NCI-H446 (cell line): Measurements from ENCODE around the gene SLC41A3.
"Not testable (repeated sequence)": the region's sequence is repeated elsewhere in the genome, so short reads cannot be mapped to it uniquely, and the experiment has no call there.

ENCODE experiments used
- DNase-seq, 2 experiments: peaks; one replicate each; lab custom pipeline; 2025; lab: John Stamatoyannopoulos, UW

Gene SLC41A3

DNA sequence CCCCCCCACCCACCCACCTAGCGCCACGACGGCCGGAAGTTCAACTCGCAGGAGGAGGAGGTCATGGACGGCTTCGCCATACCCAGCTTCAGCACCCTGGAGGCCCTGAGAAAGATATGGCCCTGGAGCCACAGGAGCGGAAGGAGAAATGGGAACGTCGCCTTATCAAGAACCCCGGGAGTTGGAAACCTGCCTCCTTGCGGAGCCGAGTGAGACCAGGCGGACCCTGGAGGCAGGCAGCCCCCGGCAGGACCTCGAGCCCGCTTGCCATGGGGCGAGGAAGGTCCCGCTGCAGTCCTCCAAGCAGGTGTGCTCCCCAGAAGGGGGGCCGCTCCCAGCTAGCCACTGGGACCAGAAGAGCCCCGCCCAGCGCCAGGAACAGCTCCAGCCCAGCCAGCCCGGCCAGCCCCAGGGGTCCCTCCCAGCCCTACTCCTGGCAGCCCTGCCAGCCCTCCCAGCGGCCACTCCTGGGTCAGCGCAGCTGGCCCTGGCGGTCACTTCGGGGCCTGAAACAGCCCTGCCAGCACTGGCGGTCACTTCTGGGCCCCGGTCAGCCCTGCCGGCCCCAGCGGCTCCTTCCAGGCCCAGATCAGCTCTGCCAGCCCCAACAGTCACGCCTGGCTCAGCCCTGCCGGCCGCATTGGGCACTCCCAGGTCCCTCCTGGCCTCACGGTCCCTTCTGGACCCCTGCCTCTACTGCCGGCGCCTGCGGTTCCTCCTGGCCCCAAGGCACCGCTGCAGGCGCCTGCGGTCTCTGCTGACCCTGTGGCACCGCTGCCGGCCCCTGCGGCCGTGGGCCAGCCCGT, 125.2 kb downstream of the SLC41A3 start:
- DNase-seq, result no peak

DNA sequence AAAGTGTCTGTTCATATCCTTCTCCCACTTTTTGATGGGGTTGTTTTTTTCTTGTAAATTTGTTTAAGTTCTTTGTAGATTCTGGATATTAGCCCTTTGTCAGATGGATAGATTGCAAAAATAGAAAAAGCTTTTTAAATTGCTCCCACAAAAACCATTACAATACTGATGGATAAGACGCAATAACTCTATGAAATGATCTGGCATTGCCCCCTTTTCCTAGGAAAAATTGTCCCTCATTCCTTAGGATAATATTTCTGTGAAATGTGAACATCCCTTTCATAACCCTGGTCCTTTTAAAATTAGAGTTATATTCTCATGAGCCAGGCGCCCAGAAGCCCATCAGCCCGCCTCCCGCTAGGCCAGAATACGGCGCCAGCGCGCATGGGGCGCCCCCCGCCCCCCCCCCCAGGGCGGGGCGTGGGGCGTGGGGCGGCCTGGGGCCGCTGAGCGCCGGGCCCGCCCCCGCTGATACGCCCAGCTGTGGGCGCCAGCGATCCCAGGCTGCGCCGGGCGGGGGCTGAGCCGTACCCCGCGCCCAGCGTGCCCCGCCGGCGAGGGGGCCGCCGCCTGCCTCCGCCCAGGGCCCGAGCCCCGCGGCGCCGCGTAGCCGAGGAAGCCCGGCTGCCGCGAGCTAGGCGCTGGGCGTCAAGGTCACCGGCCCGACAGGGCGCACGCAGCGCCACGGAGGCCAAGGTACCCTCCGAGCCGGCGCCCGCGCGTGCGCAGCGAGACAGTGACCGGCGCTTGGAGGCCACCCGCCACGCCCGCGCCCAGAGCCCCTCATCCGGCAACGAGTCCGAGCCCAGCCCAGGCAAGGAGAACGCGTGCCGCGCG, 126.0 kb downstream of the SLC41A3 start:
- no peak for DNase-seq

DNA sequence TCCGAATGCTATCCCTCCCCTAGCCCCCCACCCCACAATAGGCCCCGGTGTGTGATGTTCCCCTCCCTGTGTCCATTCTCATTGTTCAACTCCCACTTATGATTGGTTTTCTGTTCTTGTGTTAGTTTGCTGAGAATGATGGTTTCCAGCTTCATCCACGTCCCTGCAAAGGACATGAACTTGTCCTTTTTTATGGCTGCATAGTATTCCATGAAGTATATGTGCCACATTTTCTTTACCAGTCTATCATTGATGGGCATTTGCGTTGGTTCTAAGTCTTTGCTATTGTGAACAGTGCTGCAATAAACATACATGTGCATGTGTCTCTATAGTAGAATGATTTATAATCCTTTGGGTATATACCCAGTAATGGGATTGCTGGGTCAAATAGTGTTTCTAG, 126.9 kb downstream of the SLC41A3 start:
- DNase-seq, result not testable (repeated sequence)
